C1 segment of cervical spinal cord (tissue), 14 donors: ENCODE measurements around the gene DOK7.
"Not testable (repeated sequence)": the region's sequence is repeated elsewhere in the genome, so short reads cannot be mapped to it uniquely, and the experiment has no call there.

Experiments used
- DNase-seq, 14 donors: peaks; one replicate each; lab custom pipeline; 2025; lab: John Stamatoyannopoulos, UW

DOK7 gene

GRCh38 chr4:3501825-3502425, 38.8 kb downstream of the DOK7 start:
- no peak for DNase-seq

- DNase-seq, result no peak
These were observed 40.1 kb downstream of the DOK7 start for GRCh38 chr4:3502941-3503936.

GRCh38 chr4:3505231-3505630, 42.1 kb downstream of the DOK7 start:
- no peak for DNase-seq

GRCh38 chr4:3508542-3508941, 45.4 kb downstream of the DOK7 start:
- DNase-seq, result no peak

GRCh38 chr4:3510481-3510880, 47.4 kb downstream of the DOK7 start:
- DNase-seq, result no peak

GRCh38 chr4:3511187-3511586, 48.1 kb downstream of the DOK7 start:
- DNase-seq, result no peak

GRCh38 chr4:3511601-3512000, 48.5 kb downstream of the DOK7 start:
- not testable (repeated sequence) for DNase-seq

- DNase-seq, result no peak
These were observed 49.2 kb downstream of the DOK7 start for GRCh38 chr4:3512279-3512678.

- DNase-seq, result no peak
These were observed 49.6 kb downstream of the DOK7 start for GRCh38 chr4:3512719-3513118.

- DNase-seq, result no peak
These were observed 50.7 kb downstream of the DOK7 start for GRCh38 chr4:3513807-3514206.

- DNase-seq, result no peak
These were observed 51.2 kb downstream of the DOK7 start for GRCh38 chr4:3514221-3514780.

- no peak for DNase-seq
These were observed 51.8 kb downstream of the DOK7 start for GRCh38 chr4:3514806-3515501.

- no peak for DNase-seq
These were observed 52.5 kb downstream of the DOK7 start for GRCh38 chr4:3515646-3516045.

GRCh38 chr4:3516061-3516835, 53.1 kb downstream of the DOK7 start:
- no peak for DNase-seq

GRCh38 chr4:3516836-3517730, 54.0 kb downstream of the DOK7 start:
- DNase-seq, result no peak

GRCh38 chr4:3517731-3518510, 54.8 kb downstream of the DOK7 start:
- DNase-seq, result no peak

- DNase-seq, result no peak
These were observed 55.4 kb downstream of the DOK7 start for GRCh38 chr4:3518511-3518880.

GRCh38 chr4:3518941-3519340, 55.8 kb downstream of the DOK7 start:
- DNase-seq, result no peak

- no peak for DNase-seq
These were observed 56.6 kb downstream of the DOK7 start for GRCh38 chr4:3519468-3520264.
